HCT116 (cell line): ENCODE measurements around the gene CCSER1. TPM values are rescaled to one million over a fixed set of nuclear protein-coding genes. Genes with fewer than 3 reads are reported as not detected.
A peak's percentile ranks its signal among the peaks of the same experiment; 100 is the strongest.

ENCODE experiments used
- ATAC-seq: fragments of 200-7000 bp; cut with Tn5 transposase; 2 replicates; pipeline ENCODE4 v1.9.1; 2020; ENCODE audit warnings: mild to moderate bottlenecking, moderate library complexity
- BruUV-seq: library from RNA; stranded (reverse); fragments of 400-500 nt; replicated peaks from 2 replicates; lab custom pipeline; 2021; lab: Mats Ljungman, UMichigan
- CTCF ChIA-PET: fragments of 300-600 bp; sonication (Branson Sonifier 250); formaldehyde crosslinking; loops from one replicate; lab custom pipeline; 2021; ENCODE audit warnings: antibody characterized with exemption; lab: Charles Lee
- POLR2A ChIA-PET: fragments of 300-600, 350-600 bp; sonication (Branson Sonifier 250); formaldehyde crosslinking; loops from one replicate; lab custom pipeline; 2021; ENCODE audit warnings: antibody characterized with exemption; lab: Charles Lee
- RAD21 ChIA-PET, 2 experiments: fragments of 300-600 bp; sonication (Branson Sonifier 250); formaldehyde crosslinking; loops; one replicate each; lab custom pipeline; 2023; ENCODE audit warnings: low total read pairs in 2 of 2; ENCODE audit not compliant: uncharacterized antibody in 2 of 2, unreplicated experiment in 2 of 2, low non-redundant PET in 1 of 2; lab: Charles Lee
- DNase-seq: peaks from one replicate; pipeline ENCODE4 v3.0.0-alpha.2; 2010; ENCODE audit warnings: low read depth, low spot score
- H2AFZ ChIP-seq: fragments of 200-600 bp; shearing (Covaris generic), sonication (generic); 2 replicates; pipeline ENCODE4 v1.6.1; 2017; ENCODE audit warnings: low read depth, mixed run types, mixed read lengths, antibody characterized with exemption, low read length; ENCODE audit not compliant: poor library complexity, severe bottlenecking
- H3K27ac ChIP-seq: 2 replicates; pipeline ENCODE4 v1.5.1; 2012; ENCODE audit warnings: low read depth, low read length
- H3K27me3 ChIP-seq: fragments of 200-600 bp; sonication (generic); 2 replicates; pipeline ENCODE4 v1.6.1; 2016; ENCODE audit warnings: mixed run types, low read length, mixed read lengths; ENCODE audit not compliant: insufficient read depth
- H3K36me3 ChIP-seq, 2 experiments: fragments of 200-500 bp in 1 of 2; fragments of 200-600 bp in 1 of 2; sonication (Bioruptor generic) in 1 of 2; sonication (generic) in 1 of 2; 2 replicates each; pipeline versions ENCODE4 v1.5.1 to v1.6.1; 2014 to 2016; ENCODE audit warnings: low read length in 2 of 2, inconsistent platforms in 1 of 2, mixed read lengths in 1 of 2, mixed run types in 1 of 2; ENCODE audit not compliant: insufficient read depth in 2 of 2, control insufficient read depth in 1 of 2
- H3K4me1 ChIP-seq, 2 experiments: fragments of 200-600 bp in 1 of 2; sonication (generic) in 1 of 2; 2 replicates each; pipeline versions ENCODE4 v1.5.1 to v1.6.1; 2012 to 2017; ENCODE audit warnings: low read length in 2 of 2, inconsistent platforms in 1 of 2, mild to moderate bottlenecking in 1 of 2, mixed read lengths in 1 of 2, mixed run types in 1 of 2, moderate library complexity in 1 of 2; ENCODE audit not compliant: insufficient read depth in 2 of 2, control insufficient read depth in 1 of 2
- H3K4me2 ChIP-seq: fragments of 200-600 bp; sonication (generic); 2 replicates; pipeline ENCODE4 v1.6.1; 2017; ENCODE audit warnings: mixed run types, low read length, mixed read lengths
- H3K4me3 ChIP-seq, 2 experiments: fragments of 200-600 bp in 1 of 2; sonication (generic) in 1 of 2; replicated peaks in 1 of 2; 2 replicates each; pipeline ENCODE4 v1.5.1; 2011 to 2016; ENCODE audit warnings: low read length in 2 of 2, control low read depth in 1 of 2, low read depth in 1 of 2, mild to moderate bottlenecking in 1 of 2, mixed read lengths in 1 of 2, mixed run types in 1 of 2
- H3K79me2 ChIP-seq: fragments of 200-600 bp; sonication (generic); 2 replicates; pipeline ENCODE4 v1.6.1; 2017; ENCODE audit warnings: mild to moderate bottlenecking, mixed run types, low read length, moderate library complexity, mixed read lengths; ENCODE audit not compliant: insufficient read depth
- H3K9ac ChIP-seq: fragments of 200-600 bp; sonication (generic); 2 replicates; pipeline ENCODE4 v1.6.1; 2016; ENCODE audit warnings: low read length, mixed read lengths
- H3K9me2 ChIP-seq: fragments of 200-600 bp; sonication (generic), shearing (Covaris generic); 2 replicates; pipeline ENCODE4 v1.6.1; 2017; ENCODE audit warnings: mixed run types, mild to moderate bottlenecking, moderate library complexity; ENCODE audit not compliant: insufficient read depth
- H3K9me3 ChIP-seq, 2 experiments: fragments of 200-500 bp in 1 of 2; fragments of 200-600 bp in 1 of 2; sonication (Bioruptor generic) in 1 of 2; sonication (generic) in 1 of 2; 2 replicates each; pipeline ENCODE4 v1.6.1; 2014 to 2017; ENCODE audit warnings: low read length in 2 of 2, mixed read lengths in 2 of 2, inconsistent platforms in 1 of 2, low read depth in 1 of 2, mild to moderate bottlenecking in 1 of 2, mixed run types in 1 of 2, moderate library complexity in 1 of 2; ENCODE audit not compliant: control insufficient read depth in 1 of 2, insufficient read depth in 1 of 2
- H4K20me1 ChIP-seq: fragments of 200-600 bp; sonication (generic), shearing (Covaris generic); 2 replicates; pipeline ENCODE4 v1.6.1; 2017; ENCODE audit warnings: mixed run types, mild to moderate bottlenecking, moderate library complexity; ENCODE audit not compliant: insufficient read depth
- CBX3 ChIP-seq: IDR thresholded peaks from 2 replicates; pipeline ENCODE4 v1.6.1; 2012; ENCODE audit warnings: low read depth
- EGR1 ChIP-seq: IDR thresholded peaks from 2 replicates; pipeline ENCODE4 v1.6.1; 2012; ENCODE audit warnings: low read depth
- ELF1 ChIP-seq: IDR thresholded peaks from 2 replicates; pipeline ENCODE4 v1.6.1; 2012; ENCODE audit warnings: low read depth, borderline replicate concordance
- EZH2phosphoT487 ChIP-seq: fragments of 200-600 bp; IDR thresholded peaks from 2 replicates; pipeline ENCODE4 v1.6.1; 2018; ENCODE audit warnings: antibody characterized with exemption, borderline replicate concordance
- FOSL1 ChIP-seq: IDR thresholded peaks from 2 replicates; pipeline ENCODE4 v1.6.1; 2012; ENCODE audit warnings: low read depth
- JUND ChIP-seq: IDR thresholded peaks from 2 replicates; pipeline ENCODE4 v1.6.1; 2012
- RAD21 ChIP-seq: IDR thresholded peaks from 2 replicates; pipeline ENCODE4 v1.6.1; 2012; ENCODE audit warnings: low read depth, mild to moderate bottlenecking
- YY1 ChIP-seq: IDR thresholded peaks from 2 replicates; pipeline ENCODE4 v1.6.1; 2011; ENCODE audit warnings: low read length, low read depth, moderate library complexity, mild to moderate bottlenecking; ENCODE audit not compliant: insufficient replicate concordance; ENCODE audit errors: extremely low read depth
- intact Hi-C: fragments of 100-400 bp; cut with micrococcal nuclease; formaldehyde crosslinking; loops from 2 replicates; pipeline ENCODE4 v1.10.0; 2022
- total RNA-seq: library from RNA; stranded (reverse); gene quantifications from one replicate; pipeline ENCODE4 v1.2.1, GENCODE V29; 2021; ENCODE audit not compliant: unreplicated experiment
- TF ChIP-seq, protein P1 (sequence below): IDR thresholded peaks from 2 replicates; pipeline ENCODE4 v1.6.1; 2012
- TF ChIP-seq, protein P2 (sequence below), 3 experiments: fragments of 200-600 bp in 1 of 3; sonication (generic) in 1 of 3; IDR thresholded peaks in 2 of 3; conservative IDR thresholded peaks in 1 of 3; 2 replicates each; pipeline ENCODE4 v1.5.1; 2012 to 2017; ENCODE audit warnings: low read depth in 2 of 3, low read length in 2 of 3, antibody characterized with exemption in 1 of 3, borderline replicate concordance in 1 of 3, control low read depth in 1 of 3, mild to moderate bottlenecking in 1 of 3, mixed read lengths in 1 of 3, mixed run types in 1 of 3, moderate library complexity in 1 of 3; ENCODE audit not compliant: insufficient read depth in 1 of 3
- TF ChIP-seq, protein P3 (sequence below): IDR thresholded peaks from 2 replicates; pipeline ENCODE4 v1.6.1; 2011; ENCODE audit warnings: mild to moderate bottlenecking, low read length, moderate library complexity; ENCODE audit not compliant: insufficient replicate concordance; ENCODE audit errors: extremely low read depth

The CCSER1 gene
- total RNA-seq, 1 experiment from 2014 or later: 6.7 TPM

DNA sequence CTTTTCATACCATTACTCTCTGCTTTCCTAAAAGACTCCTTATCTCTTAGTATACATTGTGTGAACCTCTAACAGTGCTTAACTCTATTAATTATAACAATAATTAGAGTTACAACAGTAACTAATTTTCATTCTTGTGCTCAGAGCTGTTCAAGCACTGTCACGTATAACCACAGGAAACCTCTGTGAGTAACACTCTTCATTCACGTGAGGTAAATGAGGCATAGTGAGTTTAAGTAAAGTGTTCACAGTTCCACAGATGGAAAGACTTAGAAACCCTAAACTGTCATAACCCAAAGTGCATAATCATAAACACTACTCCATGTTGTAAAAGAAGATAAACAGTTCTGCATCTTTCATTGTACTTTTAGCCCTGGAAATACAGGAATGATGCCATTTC, 222.4 kb downstream of the CCSER1 start:
- no peak overlapping the region for H3K4me3 ChIP-seq
- H3K79me2 ChIP-seq: no peaks in the 10 kb centered on the region
- no peak overlapping the region for H3K27ac ChIP-seq
- no peaks in the 10 kb centered on the region for H3K4me1 ChIP-seq
- RAD21 ChIA-PET: no interaction called here
- no peak overlapping the region for H2AFZ ChIP-seq
- no peaks in the 10 kb centered on the region for H3K9me3 ChIP-seq
- DNase-seq (no peak), ATAC-seq (no peak)
- H3K9me2 ChIP-seq: no peaks in the 10 kb centered on the region; the same call in 1 of the 2 replicates
- BruUV-seq: no TSS peak
- CTCF ChIA-PET: no interaction called here
- no peaks in the 10 kb centered on the region for H3K36me3 ChIP-seq
- H3K27me3 ChIP-seq: no peaks in the 10 kb centered on the region
- no peak overlapping the region for H3K4me2 ChIP-seq
- TF ChIP-seq YY1: no peak
- H4K20me1 ChIP-seq: no peaks in the 10 kb centered on the region; the same call in 1 of the 2 replicates
- POLR2A ChIA-PET: no interaction called here
- intact Hi-C loops: loop anchor here (10.0 kb wide), 2 partner anchors 1705 to 1815 kb away; no protein-coding TSS in a partner anchor
- no peak overlapping the region for H3K9ac ChIP-seq

GRCh38 chr4:90357117-90357710, 230.0 kb downstream of the CCSER1 start:
- POLR2A ChIA-PET: no interaction called here
- Histone ChIP-seq H4K20me1 (no peaks in the 10 kb centered on the region), H3K4me1 (no peaks in the 10 kb centered on the region), H2AFZ (peak overlapping the region; percentile 92), H3K79me2 (no peaks in the 10 kb centered on the region), H3K4me3 (no peak overlapping the region; a peak in 1 of 4 replicates), H3K9ac (no peak overlapping the region), H3K27me3 (no peaks in the 10 kb centered on the region), H3K4me2 (peak overlapping the region; percentile 33; the same call in 1 of the 2 replicates), H3K27ac (no peak overlapping the region), H3K9me3 (no peaks in the 10 kb centered on the region), H3K36me3 (no peaks in the 10 kb centered on the region), H3K9me2 (no peaks in the 10 kb centered on the region)
- peak; percentile 74 for DNase-seq
- CTCF ChIA-PET: interaction anchor here (1.7 kb wide), 1 partner anchor 10 kb away, joined by 9 read pairs; no protein-coding TSS in a partner anchor
- BruUV-seq: no TSS peak
- intact Hi-C loops: loop anchor here (10.0 kb wide), 2 partner anchors 1698 to 1808 kb away; no protein-coding TSS in a partner anchor
- RAD21 ChIA-PET: no interaction called here
- TF ChIP-seq FOSL1 (no peak), CBX3 (no peak), EGR1 (0 out of 2 replicates have a peak, but pooled peaks have one; percentile 15), ELF1 (0 out of 2 replicates have a peak, but pooled peaks have one; percentile 12), YY1 (no peak), EZH2phosphoT487 (no peak), JUND (no peak), RAD21 (peak; percentile 86)
- TF ChIP-seq, protein P1, sequence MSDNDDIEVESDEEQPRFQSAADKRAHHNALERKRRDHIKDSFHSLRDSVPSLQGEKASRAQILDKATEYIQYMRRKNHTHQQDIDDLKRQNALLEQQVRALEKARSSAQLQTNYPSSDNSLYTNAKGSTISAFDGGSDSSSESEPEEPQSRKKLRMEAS: no peak
- TF ChIP-seq, protein P2, sequence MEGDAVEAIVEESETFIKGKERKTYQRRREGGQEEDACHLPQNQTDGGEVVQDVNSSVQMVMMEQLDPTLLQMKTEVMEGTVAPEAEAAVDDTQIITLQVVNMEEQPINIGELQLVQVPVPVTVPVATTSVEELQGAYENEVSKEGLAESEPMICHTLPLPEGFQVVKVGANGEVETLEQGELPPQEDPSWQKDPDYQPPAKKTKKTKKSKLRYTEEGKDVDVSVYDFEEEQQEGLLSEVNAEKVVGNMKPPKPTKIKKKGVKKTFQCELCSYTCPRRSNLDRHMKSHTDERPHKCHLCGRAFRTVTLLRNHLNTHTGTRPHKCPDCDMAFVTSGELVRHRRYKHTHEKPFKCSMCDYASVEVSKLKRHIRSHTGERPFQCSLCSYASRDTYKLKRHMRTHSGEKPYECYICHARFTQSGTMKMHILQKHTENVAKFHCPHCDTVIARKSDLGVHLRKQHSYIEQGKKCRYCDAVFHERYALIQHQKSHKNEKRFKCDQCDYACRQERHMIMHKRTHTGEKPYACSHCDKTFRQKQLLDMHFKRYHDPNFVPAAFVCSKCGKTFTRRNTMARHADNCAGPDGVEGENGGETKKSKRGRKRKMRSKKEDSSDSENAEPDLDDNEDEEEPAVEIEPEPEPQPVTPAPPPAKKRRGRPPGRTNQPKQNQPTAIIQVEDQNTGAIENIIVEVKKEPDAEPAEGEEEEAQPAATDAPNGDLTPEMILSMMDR (IDR thresholded peaks at IDR 0.05 in 2 of 3, conservative IDR thresholded peaks at IDR 0.05 in 1 of 3; ENCODE audit: borderline replicate concordance in 1 of 3, insufficient read depth in 1 of 3, low read depth in 2 of 3, low read length in 2 of 3): peak; percentile 41 to 81 (median 52); a peak in 5 of 6 replicates
- TF ChIP-seq, protein P3, sequence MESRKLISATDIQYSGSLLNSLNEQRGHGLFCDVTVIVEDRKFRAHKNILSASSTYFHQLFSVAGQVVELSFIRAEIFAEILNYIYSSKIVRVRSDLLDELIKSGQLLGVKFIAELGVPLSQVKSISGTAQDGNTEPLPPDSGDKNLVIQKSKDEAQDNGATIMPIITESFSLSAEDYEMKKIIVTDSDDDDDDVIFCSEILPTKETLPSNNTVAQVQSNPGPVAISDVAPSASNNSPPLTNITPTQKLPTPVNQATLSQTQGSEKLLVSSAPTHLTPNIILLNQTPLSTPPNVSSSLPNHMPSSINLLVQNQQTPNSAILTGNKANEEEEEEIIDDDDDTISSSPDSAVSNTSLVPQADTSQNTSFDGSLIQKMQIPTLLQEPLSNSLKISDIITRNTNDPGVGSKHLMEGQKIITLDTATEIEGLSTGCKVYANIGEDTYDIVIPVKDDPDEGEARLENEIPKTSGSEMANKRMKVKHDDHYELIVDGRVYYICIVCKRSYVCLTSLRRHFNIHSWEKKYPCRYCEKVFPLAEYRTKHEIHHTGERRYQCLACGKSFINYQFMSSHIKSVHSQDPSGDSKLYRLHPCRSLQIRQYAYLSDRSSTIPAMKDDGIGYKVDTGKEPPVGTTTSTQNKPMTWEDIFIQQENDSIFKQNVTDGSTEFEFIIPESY: no peak
- TF ChIP-seq, all 23 proteins: peak for 4
- ATAC-seq: peak; percentile 68
